T-helper 2 cell treated with Interferon-gamma antibody and Interleukin-4, amounts not matched to agents 100 ng/mL and 5 ng/mL, for 36 hours (primary cell): ENCODE measurements around the gene TSPEAR. TPM values are rescaled to one million over a fixed set of nuclear protein-coding genes. Genes with fewer than 3 reads are reported as not detected.

Source experiments
- intact Hi-C: fragments of 100-400 bp; cut with micrococcal nuclease; formaldehyde crosslinking; loops from one replicate; pipeline ENCODE4 v1.15.1; 2023
- total RNA-seq: library from RNA; stranded (reverse); gene quantifications from 2 replicates; pipeline ENCODE4 v1.2.3, GENCODE V29; 2022

The TSPEAR gene
- total RNA-seq, 1 donor from 2014 or later = not detected

GRCh38 chr21:44741921-44742320, 30.5 kb upstream of the TSPEAR start:
- intact Hi-C loops = loop anchor here (2.0 kb wide), 1 partner anchor 231 kb away; no protein-coding TSS in a partner anchor

DNA sequence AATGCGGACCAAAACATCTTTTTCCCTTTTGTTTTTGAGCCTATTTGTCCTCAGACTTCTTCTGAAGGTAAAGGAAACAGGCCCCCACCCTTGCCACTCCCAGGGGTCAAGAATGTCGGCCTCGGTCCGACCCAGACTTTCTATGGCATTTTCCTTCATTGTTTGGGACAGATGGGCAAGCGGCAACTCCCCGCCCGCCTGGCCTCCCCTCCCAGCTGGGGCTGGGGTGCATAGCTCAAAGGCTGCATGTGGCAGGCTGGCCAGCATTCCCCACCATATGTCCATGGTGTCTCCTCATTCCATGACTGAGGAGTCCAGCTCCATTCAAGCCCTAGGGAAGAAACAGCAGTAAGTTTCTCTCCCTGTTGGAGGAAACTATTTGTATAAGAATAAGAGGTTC, 29.4 kb upstream of the TSPEAR start:
- intact Hi-C loops = no loop called here

GRCh38 chr21:44739316-44739715, 27.9 kb upstream of the TSPEAR start:
- intact Hi-C loops = no loop called here

DNA sequence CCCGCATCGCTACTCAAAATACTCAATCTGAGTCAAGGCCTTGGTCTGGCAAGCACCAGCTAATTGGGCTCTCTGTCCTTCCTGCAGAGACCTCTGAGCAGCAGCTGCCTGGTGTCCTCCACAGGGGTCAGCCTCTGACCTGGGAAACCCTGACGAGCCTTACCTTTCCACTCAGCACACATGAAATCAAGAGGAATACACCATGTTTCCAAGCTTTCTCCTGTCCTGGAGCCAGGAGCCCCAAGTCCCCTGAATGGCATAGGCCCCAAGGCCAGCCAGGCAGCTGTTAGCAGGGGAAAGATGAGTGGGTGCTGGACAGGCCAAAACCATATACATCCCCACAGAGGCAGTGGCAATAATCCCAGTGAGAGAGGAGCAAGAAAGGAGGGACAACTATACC, 27.2 kb upstream of the TSPEAR start:
- intact Hi-C loops = no loop called here

GRCh38 chr21:44737706-44738354, 26.5 kb upstream of the TSPEAR start:
- intact Hi-C loops = no loop called here

GRCh38 chr21:44736291-44737004, 25.1 kb upstream of the TSPEAR start:
- intact Hi-C loops = no loop called here

DNA sequence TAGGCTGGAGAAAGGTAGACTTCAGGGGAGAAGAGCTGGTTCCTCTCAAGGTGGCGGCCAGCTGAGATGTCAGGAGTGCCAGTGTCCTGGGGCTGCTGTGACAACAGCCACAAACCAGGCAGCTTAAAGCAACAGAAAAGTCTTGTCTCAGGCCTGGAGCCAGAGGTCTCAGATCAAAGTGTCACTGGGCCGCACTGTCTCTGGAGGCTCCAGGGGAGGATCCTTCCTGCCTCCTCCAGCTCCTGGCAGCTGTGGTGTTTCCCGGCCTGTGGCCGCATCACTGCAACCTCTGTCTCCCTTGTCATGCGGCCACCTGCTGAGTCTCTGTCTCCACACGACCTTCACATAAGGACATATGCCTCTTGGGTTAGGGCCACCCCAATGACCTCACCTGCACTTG, 24.4 kb upstream of the TSPEAR start:
- intact Hi-C loops = no loop called here

GRCh38 chr21:44734841-44735240, 23.5 kb upstream of the TSPEAR start:
- intact Hi-C loops = no loop called here

DNA sequence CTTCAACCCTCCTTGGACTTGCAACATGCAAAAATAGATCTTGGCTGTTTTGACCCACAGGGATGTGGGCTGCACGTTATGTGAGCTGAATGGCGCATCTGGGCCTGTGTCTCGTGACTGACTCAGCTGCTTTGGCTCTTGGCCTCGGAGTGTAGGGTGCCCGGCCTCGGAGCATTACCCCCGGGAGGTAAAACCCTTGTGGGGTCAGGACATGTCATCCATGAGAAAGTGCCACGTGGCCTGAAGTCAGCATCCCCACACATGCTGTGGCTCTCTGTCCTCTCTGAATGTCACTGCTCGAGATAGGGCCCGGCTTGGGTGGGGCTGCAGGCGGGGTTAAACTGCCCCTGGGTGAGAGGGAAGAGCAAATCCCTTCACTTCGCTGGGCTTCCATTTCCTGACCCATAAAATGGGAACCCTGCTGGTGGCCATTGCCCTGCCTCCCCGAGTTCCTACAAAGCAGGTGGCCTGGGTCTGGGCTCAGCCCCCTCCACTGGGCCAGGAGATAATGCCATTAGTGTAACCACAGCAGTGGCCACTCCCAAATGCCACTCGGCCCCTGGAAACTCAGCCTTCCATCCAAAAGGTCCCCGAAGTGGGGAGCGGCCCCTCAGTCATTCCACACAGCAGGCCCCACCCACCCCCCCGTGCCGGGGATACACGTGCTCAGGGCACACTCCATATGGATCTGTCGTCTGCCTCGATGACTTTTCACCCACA, 22.8 kb upstream of the TSPEAR start:
- intact Hi-C loops = no loop called here

- intact Hi-C loops = no loop called here
Observed at GRCh38 chr21:44732956-44733355, 21.6 kb upstream of the TSPEAR start.

GRCh38 chr21:44732263-44732662, 20.9 kb upstream of the TSPEAR start:
- intact Hi-C loops = no loop called here

- intact Hi-C loops = no loop called here
Observed at GRCh38 chr21:44730951-44731579, 19.7 kb upstream of the TSPEAR start.

DNA sequence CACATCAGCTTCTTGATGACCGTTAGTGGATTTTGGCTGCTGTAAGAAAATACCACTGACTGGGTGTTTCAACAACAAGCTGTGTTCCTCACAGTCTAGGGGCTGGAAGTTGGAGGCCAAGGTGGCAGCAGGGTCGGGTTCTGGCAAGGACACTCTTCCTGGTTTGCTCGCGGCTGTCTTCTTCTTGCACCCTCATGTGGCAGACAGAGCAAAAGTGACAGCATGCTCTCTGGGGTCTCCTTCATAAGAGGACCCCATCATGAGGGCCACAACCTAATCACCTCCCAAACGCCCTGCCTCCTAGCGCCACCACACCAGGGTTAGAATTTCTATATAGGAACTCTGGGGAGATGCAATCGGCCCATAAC, 18.6 kb upstream of the TSPEAR start:
- intact Hi-C loops = no loop called here

DNA sequence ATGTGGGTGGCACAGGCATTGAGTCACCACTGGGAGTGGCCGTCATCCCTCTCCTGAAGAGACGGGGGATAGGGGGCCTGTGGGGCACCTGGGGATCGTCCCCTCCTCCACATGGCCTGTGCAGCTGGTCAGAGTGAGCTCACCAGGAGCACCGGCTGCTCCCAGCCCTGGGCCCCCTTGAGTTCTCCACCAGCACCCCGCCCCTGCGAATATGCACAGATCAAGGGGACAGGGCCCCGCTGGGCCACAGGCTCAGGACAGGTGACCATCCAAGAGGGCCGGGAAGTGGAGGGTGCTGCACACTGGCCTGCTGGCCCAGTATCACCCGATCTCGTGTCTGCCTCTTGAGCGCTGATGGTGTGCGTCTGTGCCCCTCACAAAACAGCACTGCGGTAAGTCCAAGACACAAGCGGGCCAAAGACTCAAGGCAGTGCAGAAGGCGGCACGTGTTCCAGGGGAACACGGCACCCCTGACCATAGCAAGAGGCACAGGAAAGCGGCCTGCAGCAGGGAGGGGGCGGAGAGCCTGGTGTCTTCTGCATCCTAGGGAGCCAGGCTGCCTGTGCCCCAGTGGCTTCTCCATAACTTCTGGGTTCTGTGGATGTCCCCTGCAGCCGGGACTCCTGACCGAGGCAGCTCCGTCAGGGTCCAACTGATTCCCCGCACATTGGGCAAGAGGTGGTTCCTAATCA, 18.1 kb upstream of the TSPEAR start:
- intact Hi-C loops = no loop called here

- intact Hi-C loops = no loop called here
Observed at GRCh38 chr21:44728716-44729115, 17.3 kb upstream of the TSPEAR start.

DNA sequence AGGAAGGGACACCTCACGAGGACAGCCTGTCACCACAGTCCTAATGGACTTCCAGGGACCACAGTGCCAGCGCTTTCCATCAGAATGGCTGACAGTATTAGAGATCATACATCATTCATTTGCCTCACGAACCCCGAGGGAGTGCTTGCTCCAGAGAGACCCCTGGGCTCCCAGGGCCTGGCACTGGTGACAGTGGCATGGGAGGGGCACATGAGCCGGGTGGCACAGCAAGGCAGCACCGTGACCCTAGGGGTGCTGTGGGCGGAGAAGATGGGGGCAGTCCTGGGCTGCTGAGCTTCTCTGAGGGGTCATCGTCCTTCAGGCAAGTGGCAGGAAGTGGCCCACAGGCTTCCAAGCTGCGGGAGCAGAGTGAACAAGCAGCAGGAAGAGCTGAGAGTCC, 16.4 kb upstream of the TSPEAR start:
- intact Hi-C loops = no loop called here

GRCh38 chr21:44727321-44727720, 15.9 kb upstream of the TSPEAR start:
- intact Hi-C loops = no loop called here

- intact Hi-C loops = no loop called here
Observed at GRCh38 chr21:44726826-44727225, 15.5 kb upstream of the TSPEAR start.

- intact Hi-C loops = no loop called here
Observed at GRCh38 chr21:44724926-44725325, 13.6 kb upstream of the TSPEAR start.

GRCh38 chr21:44724196-44724595, 12.8 kb upstream of the TSPEAR start:
- intact Hi-C loops = no loop called here
